Measurements from ENCODE around the gene IFT52. TPM values are rescaled to one million over a fixed set of nuclear protein-coding genes. Genes with fewer than 3 reads are reported as not detected.
A peak's percentile ranks its signal among the peaks of the same experiment; 100 is the strongest.

IFT52 gene
- total RNA-seq, 1 donor from 2014 or later = 20.4 TPM

DNA sequence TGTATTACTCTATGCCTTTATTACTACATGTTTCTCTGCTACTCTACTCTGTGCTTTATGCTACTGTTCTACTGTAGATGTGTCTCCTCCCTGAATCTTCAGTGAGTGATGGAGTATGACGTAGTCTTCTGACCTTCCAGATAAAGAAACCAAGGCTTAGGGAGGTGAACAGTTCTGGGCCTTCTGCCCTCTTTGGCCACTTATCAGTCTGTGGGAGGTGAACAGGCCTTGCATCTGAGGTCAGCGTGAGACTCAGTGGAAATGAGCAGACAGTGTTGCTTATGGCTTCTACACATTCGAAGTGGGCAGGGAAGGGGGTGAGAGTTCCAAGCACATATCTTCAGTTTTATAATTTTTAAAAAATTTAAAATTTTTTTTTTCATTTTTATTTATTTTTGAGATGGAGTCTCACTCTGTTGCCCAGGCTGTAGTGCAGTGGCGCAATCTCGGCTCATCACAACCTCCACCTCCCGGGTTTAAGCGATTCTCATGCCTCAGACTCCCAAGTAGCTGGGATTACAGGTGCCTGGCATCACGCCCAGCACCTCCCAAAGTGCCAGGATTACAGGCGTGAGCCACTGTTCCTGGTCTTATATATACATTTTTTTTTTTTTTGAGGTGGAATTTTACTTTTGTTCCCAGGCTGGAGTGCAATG is 100.3 kb downstream of the IFT52 start:
- H3K9me3 ChIP-seq = no peaks in the 10 kb centered on the region
- H3K36me3 ChIP-seq = no peaks in the 10 kb centered on the region
- no peak for DNase-seq
- H3K27me3 ChIP-seq = no peaks in the 10 kb centered on the region
- intact Hi-C loops (cut with DNase I) = no loop called here
- no peaks in the 10 kb centered on the region for H3K4me1 ChIP-seq
- H3K4me3 ChIP-seq = no peak overlapping the region
- ATAC-seq = no peak
- H3K27ac ChIP-seq = no peak overlapping the region
- TF ChIP-seq, protein P1, sequence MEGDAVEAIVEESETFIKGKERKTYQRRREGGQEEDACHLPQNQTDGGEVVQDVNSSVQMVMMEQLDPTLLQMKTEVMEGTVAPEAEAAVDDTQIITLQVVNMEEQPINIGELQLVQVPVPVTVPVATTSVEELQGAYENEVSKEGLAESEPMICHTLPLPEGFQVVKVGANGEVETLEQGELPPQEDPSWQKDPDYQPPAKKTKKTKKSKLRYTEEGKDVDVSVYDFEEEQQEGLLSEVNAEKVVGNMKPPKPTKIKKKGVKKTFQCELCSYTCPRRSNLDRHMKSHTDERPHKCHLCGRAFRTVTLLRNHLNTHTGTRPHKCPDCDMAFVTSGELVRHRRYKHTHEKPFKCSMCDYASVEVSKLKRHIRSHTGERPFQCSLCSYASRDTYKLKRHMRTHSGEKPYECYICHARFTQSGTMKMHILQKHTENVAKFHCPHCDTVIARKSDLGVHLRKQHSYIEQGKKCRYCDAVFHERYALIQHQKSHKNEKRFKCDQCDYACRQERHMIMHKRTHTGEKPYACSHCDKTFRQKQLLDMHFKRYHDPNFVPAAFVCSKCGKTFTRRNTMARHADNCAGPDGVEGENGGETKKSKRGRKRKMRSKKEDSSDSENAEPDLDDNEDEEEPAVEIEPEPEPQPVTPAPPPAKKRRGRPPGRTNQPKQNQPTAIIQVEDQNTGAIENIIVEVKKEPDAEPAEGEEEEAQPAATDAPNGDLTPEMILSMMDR (IDR thresholded peaks at IDR 0.05) = no peak

- no peaks in the 10 kb centered on the region for H3K36me3 ChIP-seq
- H3K27me3 ChIP-seq = no peaks in the 10 kb centered on the region
- H3K27ac ChIP-seq = no peak overlapping the region
- DNase-seq (no peak), ATAC-seq (peak; percentile 68)
- H3K4me1 ChIP-seq = no peaks in the 10 kb centered on the region
- TF ChIP-seq, protein P1 (IDR thresholded peaks at IDR 0.05) = peak; percentile 52
- no peak overlapping the region for H3K4me3 ChIP-seq
- H3K9me3 ChIP-seq = no peaks in the 10 kb centered on the region
- intact Hi-C loops (cut with DNase I) = no loop called here
Measured at GRCh38 chr20:43691928-43692524, 101.3 kb downstream of the IFT52 start.

DNA sequence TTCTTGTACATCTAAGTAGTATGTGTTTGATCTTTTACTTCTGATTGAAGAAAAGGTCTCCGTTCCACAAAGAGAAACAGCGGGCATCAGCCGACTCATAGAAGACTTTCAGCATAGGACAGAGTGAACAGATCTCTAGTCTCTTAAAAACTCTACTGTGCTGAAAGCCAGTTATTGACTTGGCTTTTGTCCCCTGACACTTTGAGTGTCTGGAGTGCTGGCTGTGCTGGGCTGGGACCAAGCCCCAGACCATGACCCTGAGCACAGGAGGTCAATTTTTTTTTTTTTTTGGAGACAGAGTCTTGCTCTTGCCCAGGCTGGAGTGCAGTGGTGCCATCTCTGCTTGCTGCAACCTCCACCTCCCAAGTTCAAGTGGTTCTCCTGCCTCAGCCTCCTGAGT is 104.0 kb downstream of the IFT52 start:
- Histone ChIP-seq H3K4me3 (no peak overlapping the region), H3K27me3 (no peaks in the 10 kb centered on the region), H3K27ac (no peak overlapping the region), H3K9me3 (no peaks in the 10 kb centered on the region), H3K4me1 (no peaks in the 10 kb centered on the region), H3K36me3 (no peaks in the 10 kb centered on the region)
- DNase-seq = no peak
- TF ChIP-seq, protein P1 (IDR thresholded peaks at IDR 0.05) = no peak
- ATAC-seq = no peak
- intact Hi-C loops (cut with DNase I) = no loop called here

DNA sequence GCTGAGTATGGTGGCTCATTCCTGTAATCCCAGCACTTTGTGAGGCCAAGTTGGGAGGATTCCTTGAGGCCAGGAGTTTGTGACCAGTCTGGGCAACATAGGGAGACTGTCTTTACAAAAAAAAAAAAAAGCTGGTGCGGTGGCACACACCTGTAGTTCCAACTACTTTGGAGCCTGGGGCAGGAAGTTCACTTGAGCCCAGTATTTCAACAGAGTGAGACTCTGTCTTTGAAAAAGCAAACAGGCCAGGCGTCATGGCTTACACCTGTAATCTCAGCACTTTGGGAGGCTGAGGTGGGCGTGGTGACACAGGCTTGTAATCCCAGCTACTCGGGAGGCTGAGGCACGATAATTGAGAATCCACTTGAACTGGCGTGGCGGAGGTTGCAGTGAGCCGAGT is 104.8 kb downstream of the IFT52 start:
- Histone ChIP-seq H3K9me3 (no peaks in the 10 kb centered on the region), H3K27me3 (no peaks in the 10 kb centered on the region), H3K4me1 (no peaks in the 10 kb centered on the region), H3K27ac (no peak overlapping the region), H3K36me3 (no peaks in the 10 kb centered on the region), H3K4me3 (no peak overlapping the region)
- DNase-seq (no peak), ATAC-seq (no peak)
- TF ChIP-seq, protein P1 (IDR thresholded peaks at IDR 0.05) = no peak
- intact Hi-C loops (cut with DNase I) = no loop called here

Other genes starting within 250 kb of the IFT52 start
- 145 TPM for gene SRSF6, start 133.0 kb upstream of the IFT52 start, total RNA-seq
- gene L3MBTL1, start 83.2 kb upstream of the IFT52 start, total RNA-seq = 12.9 TPM
- gene SGK2, start 31.9 kb upstream of the IFT52 start, total RNA-seq = 1.7 TPM
- 1.0 TPM for gene MYBL2, start 76.2 kb downstream of the IFT52 start, total RNA-seq
- gene GTSF1L, start 136.1 kb downstream of the IFT52 start, total RNA-seq = not detected